ENCODE data around the gene PHPT1.
"Not testable (repeated sequence)": the region's sequence is repeated elsewhere in the genome, so short reads cannot be mapped to it uniquely, and the experiment has no call there.

The PHPT1 gene

GRCh38 chr9:136860529-136860928, 11.3 kb downstream of the PHPT1 start:
- DNase-seq (ENCODE audit: low spot score): no peak

- no peak for DNase-seq (ENCODE audit: low spot score)
These were observed 12.0 kb downstream of the PHPT1 start for GRCh38 chr9:136860933-136861873.

DNA sequence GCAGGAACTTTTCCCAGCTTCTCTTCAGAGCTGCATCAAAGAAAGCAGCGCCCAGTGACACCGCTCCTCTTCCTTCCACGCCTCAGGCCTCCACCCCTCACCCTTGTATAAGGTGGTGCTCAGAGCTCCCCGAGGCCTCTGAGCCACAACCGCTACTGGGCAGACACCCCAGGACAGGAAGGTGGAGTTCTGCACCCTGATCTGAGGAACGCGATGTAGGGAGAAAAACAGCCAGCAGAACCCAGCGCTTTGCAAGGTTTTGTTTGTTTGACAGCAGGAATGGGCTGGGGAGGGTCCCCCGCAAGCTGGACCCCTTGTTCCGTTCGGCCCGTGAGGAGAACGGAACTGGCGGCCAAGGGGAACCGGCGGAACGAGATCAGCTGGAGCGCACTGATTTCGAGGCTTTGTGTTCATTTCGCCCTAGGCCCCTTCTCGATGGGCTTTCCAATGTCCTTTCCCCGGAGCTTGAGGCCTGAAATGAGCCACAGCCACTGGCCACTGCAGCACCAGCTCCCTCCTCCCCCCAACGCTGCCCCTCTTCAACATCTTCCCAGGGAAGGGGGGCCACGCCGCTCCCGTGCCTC, 12.8 kb downstream of the PHPT1 start:
- no peak for DNase-seq (ENCODE audit: low spot score)

- no peak for DNase-seq (ENCODE audit: low spot score)
These were observed 13.8 kb downstream of the PHPT1 start for GRCh38 chr9:136862849-136863622.

- no peak for DNase-seq (ENCODE audit: low spot score)
These were observed 14.5 kb downstream of the PHPT1 start for GRCh38 chr9:136863623-136864273.

- no peak for DNase-seq (ENCODE audit: low spot score)
These were observed 16.0 kb downstream of the PHPT1 start for GRCh38 chr9:136865041-136865767.

GRCh38 chr9:136865768-136866103, 16.5 kb downstream of the PHPT1 start:
- no peak for DNase-seq (ENCODE audit: low spot score)

DNA sequence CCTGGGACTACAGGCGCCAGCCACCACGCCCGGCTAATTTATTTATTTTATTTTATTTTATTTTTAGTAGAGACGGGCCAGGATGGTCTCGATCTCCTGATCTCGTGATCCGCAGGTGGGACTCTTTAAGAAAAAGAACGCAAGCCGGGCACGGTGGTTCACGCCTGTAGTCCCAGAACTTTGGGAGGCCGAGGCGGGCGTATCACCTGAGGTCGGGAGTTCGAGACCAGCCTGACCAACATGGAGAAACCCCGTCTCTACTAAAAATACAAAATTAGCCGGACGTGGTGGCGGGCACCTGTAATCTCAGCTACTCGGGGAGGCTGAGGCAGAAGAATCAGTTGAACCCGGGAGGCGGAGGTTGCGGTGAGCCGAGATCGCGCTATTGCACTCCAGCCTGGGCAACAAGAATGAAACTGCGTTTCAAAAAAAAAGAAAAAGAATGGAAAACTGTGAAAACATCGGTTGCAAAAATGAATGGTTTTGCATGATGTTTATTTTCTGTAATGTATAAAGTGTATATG, 17.8 kb downstream of the PHPT1 start:
- DNase-seq (ENCODE audit: low spot score): not testable (repeated sequence)

- no peak for DNase-seq (ENCODE audit: low spot score)
These were observed 18.3 kb downstream of the PHPT1 start for GRCh38 chr9:136867480-136867879.

- DNase-seq (ENCODE audit: low spot score): no peak
These were observed 18.7 kb downstream of the PHPT1 start for GRCh38 chr9:136867917-136868316.

DNA sequence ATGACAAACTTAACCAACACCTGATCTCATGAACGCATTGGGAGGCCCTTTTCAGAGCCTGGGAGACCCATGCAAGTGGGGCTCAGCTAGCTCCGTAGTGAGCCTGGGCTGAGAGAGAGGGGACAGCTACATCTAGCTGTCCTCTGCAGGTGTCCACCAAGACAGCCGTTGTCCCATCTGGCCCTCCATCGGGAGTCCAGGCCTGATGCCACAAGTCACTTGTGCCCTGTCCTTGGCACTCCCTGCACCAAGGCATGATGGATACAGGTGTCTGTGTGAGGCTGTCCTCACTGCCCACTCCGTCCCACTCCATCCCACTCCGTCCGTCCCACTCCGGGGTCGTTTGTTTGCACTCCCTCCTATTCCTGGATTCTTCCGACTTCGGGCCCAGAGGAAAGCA, 19.4 kb downstream of the PHPT1 start:
- DNase-seq (ENCODE audit: low spot score): no peak

DNA sequence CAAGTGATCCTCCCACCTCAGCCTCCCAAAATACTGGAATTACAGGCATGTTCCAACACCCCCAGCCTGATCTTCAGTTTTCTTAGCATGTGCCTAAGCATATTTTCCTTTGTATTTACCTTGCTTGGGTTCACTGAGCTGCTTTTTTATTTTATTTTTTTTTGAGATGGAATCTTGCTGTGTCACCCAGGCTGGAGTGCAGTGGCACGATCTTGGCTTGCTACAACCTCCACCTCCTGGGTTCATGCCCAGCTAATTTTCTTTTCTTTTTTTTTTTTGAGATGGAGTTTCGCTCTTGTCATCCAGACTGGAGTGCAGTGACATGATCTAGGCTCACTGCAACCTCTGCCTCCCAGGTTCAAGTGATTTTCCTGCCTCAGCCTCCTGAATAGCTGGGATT, 20.4 kb downstream of the PHPT1 start:
- not testable (repeated sequence) for DNase-seq (ENCODE audit: low spot score)

- no peak for DNase-seq (ENCODE audit: low spot score)
These were observed 25.9 kb downstream of the PHPT1 start for GRCh38 chr9:136875155-136875554.

DNA sequence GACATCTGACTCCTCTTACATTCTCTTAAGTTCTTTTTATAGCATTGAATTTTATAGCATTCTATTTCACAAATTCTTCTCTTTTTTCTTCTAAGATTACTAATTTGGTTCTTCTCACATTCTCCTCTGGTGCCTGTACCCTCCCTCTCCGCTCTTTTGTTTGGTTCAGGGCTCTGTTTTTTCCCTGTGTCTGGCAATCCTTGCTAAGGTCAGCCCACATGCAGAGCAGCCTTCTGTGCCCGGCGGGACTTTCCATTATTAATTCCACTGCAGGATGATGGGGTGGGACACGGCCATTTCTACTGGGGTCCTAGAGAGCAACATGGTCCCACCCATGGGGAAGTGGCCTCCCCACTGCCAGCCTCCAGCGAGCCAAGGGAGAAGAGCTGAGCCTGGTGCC, 27.3 kb downstream of the PHPT1 start:
- no peak for DNase-seq (ENCODE audit: low spot score)

GRCh38 chr9:136880651-136881050, 31.4 kb downstream of the PHPT1 start:
- no peak for DNase-seq (ENCODE audit: low spot score)

GRCh38 chr9:136881691-136882108, 32.5 kb downstream of the PHPT1 start:
- DNase-seq (ENCODE audit: low spot score): peak; percentile 43

GRCh38 chr9:136882109-136882946, 33.1 kb downstream of the PHPT1 start:
- DNase-seq (ENCODE audit: low spot score): peak; percentile 92

DNA sequence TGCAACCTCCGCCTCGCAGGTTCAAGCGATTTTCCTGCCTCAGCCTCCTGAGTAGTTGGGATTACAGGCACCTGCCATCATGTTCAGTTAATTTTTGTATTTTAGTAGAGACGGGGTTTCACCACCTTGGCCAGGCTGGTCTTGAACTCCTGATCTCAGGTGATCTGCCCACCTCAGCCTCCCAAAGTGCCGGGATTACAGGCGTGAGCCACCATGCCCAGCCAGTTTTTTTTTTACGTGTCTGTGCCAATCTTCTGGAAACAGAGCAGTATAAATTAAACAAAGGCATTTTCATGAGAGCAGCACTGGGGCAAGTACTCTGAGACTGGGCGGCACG, 33.7 kb downstream of the PHPT1 start:
- not testable (repeated sequence) for DNase-seq (ENCODE audit: low spot score)

DNA sequence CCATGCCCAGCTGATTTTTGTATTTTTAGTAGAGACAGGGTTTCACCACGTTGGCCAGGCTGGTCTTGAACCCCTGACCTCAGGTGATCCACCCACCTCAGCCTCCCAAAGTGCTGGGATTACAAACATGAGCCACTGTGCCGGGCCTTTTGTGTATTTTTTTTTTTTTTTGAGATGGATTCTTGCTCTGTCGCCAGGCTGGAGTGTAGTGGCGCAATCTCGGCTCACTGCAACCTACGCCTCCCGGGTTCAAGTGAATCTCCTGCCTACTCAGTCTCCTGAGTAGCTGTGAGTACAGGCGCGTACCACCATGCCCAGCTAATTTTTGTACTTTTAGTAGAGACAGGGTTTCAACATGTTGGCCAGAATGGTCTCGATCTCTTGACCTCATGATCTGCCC, 34.5 kb downstream of the PHPT1 start:
- DNase-seq (ENCODE audit: low spot score): not testable (repeated sequence)

- DNase-seq (ENCODE audit: low spot score): peak; percentile 99
These were observed 36.9 kb downstream of the PHPT1 start, which contains the start of gene TRAF2 for GRCh38 chr9:136885950-136886578. TRAF2 (plus strand) TSS chr9:136886516; CDS start chr9:136898741, 12,225 bp downstream.

Measured in CD4-positive, alpha-beta T cell treated with Interleukin-15 for 4 hours (primary cell).